Right lobe of liver (tissue), 6 donors: Measurements from ENCODE around the gene TFB2M. TPM values are rescaled to one million over a fixed set of nuclear protein-coding genes. Genes with fewer than 3 reads are reported as not detected.

Experiments
- ATAC-seq, 4 donors: fragments of 200-7000 bp; cut with Tn5 transposase; one replicate each; pipeline ENCODE4 v1.9.1; 2020; ENCODE audit warnings: mild to moderate bottlenecking in 4 of 4, moderate library complexity in 4 of 4
- DNase-seq, 3 donors: peaks; one replicate each; pipeline ENCODE4 v3.0.0-alpha.2; 2020
- H3K27ac ChIP-seq, 3 donors: fragments of 200-600 bp; one replicate each; pipeline ENCODE4 v1.8.0; 2022
- H3K27me3 ChIP-seq, 2 donors: fragments of 200-600 bp; one replicate each; pipeline ENCODE4 v1.8.0; 2022
- H3K36me3 ChIP-seq, 4 donors: fragments of 200-600 bp; sonication (generic) in 1 of 4; one replicate each; pipeline versions ENCODE4 v1.5.1 to v1.8.0; 2017 to 2022; ENCODE audit warnings: control low read depth in 1 of 4
- H3K4me1 ChIP-seq, 4 donors: fragments of 200-600 bp; sonication (generic) in 1 of 4; one replicate each; pipeline versions ENCODE4 v1.5.1 to v1.8.0; 2017 to 2022; ENCODE audit warnings: control low read depth in 1 of 4
- H3K4me3 ChIP-seq, 3 donors: fragments of 200-600 bp; one replicate each; pipeline ENCODE4 v1.8.0; 2022
- H3K9me3 ChIP-seq, 4 donors: fragments of 200-600 bp; sonication (generic) in 1 of 4; one replicate each; pipeline versions ENCODE4 v1.5.1 to v1.8.0; 2017 to 2022; ENCODE audit warnings: control low read depth in 1 of 4
- CTCF ChIP-seq, 4 donors: fragments of 200-600 bp in 3 of 4; fragments of 450-650 bp in 1 of 4; IDR thresholded peaks; one replicate each; pipeline versions ENCODE4 v1.5.1 to v1.8.0; 2016 to 2022; ENCODE audit warnings: antibody characterized with exemption in 4 of 4, mild to moderate bottlenecking in 2 of 4
- POLR2A ChIP-seq: fragments of 450-650 bp; IDR thresholded peaks from one replicate; pipeline ENCODE4 v1.6.1; 2017; ENCODE audit warnings: antibody characterized with exemption, mild to moderate bottlenecking
- WGBS: methylation state at CpG from one replicate; pipeline ENCODE4 v1.1.6; 2018; ENCODE audit warnings: low coverage, low lambda C conversion rate; ENCODE audit not compliant: insufficient coverage; ENCODE audit errors: missing lambda C conversion rate; 5-methylcytosine and 5-hydroxymethylcytosine counted together
- intact Hi-C, 2 donors: fragments of 100-400 bp; cut with DNase I; formaldehyde crosslinking; loops; one replicate each; pipeline versions ENCODE4 v1.11.2 to v1.14.1; 2022
- small RNA-seq, 2 experiments: library from RNA; depleted of rRNA; stranded (forward); fragments of <200 nt; gene quantifications; one replicate each; pipeline ENCODE3, GENCODE V24; 2016
- total RNA-seq, 6 experiments: library from RNA; depleted of rRNA in 2 of 6; stranded (reverse); fragments of >200 nt in 2 of 6; fragmentation: NEBNext Ultra II Directional in 3 of 6; extraction: Animal tissue kit (Norgen Biotek cat#: 25700) in 3 of 6; gene quantifications; one replicate each; pipeline versions ENCODE4 v1.1.0 to v1.2.4, GENCODE V29; 2016 to 2023
- donor health status: DM: no; HTN: yes; CAD: no.
- donor health status: DM: no; HTN: no; CAD: no.
- donor health status: DM: no; HTN: no; CAD: no.
- donor health status: DM: no; HTN: yes; CAD: no.
- donor health status: DM: no; HTN: yes; CAD: no.

The TFB2M gene
- total RNA-seq, 6 experiments from 2014 or later = 13.1 to 24.8 (median 19.6) TPM

- H3K27ac ChIP-seq = no peak overlapping the region
- WGBS = 29% methylated on average over 3 of the region's 3 CpGs
- intact Hi-C loops = no loop called here
Measured at GRCh38 chr1:246492611-246493245, 73.3 kb downstream of the TFB2M start.

GRCh38 chr1:246491551-246492053 lies 74.5 kb downstream of the TFB2M start:
- H3K4me3 ChIP-seq = no peak overlapping the region
- H3K9me3 ChIP-seq = no peaks in the 10 kb centered on the region
- intact Hi-C loops = no loop called here
- ATAC-seq (no peak), DNase-seq (no peak)
- H3K36me3 ChIP-seq = no peaks in the 10 kb centered on the region
- H3K27ac ChIP-seq = no peak overlapping the region
- WGBS = 80% methylated on average over 6 of the region's 7 CpGs
- no peaks in the 10 kb centered on the region for H3K27me3 ChIP-seq
- TF ChIP-seq POLR2A (no peak), CTCF (IDR thresholded peaks at IDR 0.05) (no peak)
- no peaks in the 10 kb centered on the region for H3K4me1 ChIP-seq

More at GRCh38 chr1:246492611-246493245, 73.3 kb downstream of the TFB2M start:
- no peaks in the 10 kb centered on the region for H3K27me3 ChIP-seq
- TF ChIP-seq CTCF (IDR thresholded peaks at IDR 0.05) (peak; percentile 56 to 82 (median 80)), POLR2A (no peak)
- H3K4me1 ChIP-seq = no peaks in the 10 kb centered on the region
- H3K4me3 ChIP-seq = no peak overlapping the region
- ATAC-seq (peak; percentile 92 to 97 (median 94)), DNase-seq (peak in 2 of 3 donors; percentile 62 to 63)
- H3K36me3 ChIP-seq = no peaks in the 10 kb centered on the region
- H3K9me3 ChIP-seq = no peaks in the 10 kb centered on the region

Small RNA genes within 50 kb of the gene (small RNA-seq; reads per million reads assigned to genes)
- gene AL356583.2 = 0 reads per million in 2 experiments

Other genes with a start within 250 kb of the TFB2M start
- 10 to 100 TPM in 1 of 6 experiments, 1 to 10 TPM in 5; 6.3 to 10.0 (median 6.6) TPM for gene SMYD3, start 59.0 kb downstream of the TFB2M start, total RNA-seq
- gene CNST, start 195 bp upstream of the TFB2M start, total RNA-seq = 10 to 100 TPM in 5 of 6 experiments, 1 to 10 TPM in 1; 9.8 to 21.7 (median 14.6) TPM
- gene SCCPDH, start 158.1 kb upstream of the TFB2M start, total RNA-seq = 100 to 1,000 TPM in 1 of 6 experiments, 10 to 100 TPM in 5; 80.3 to 125 (median 85.3) TPM